GM12801 (cell line): ENCODE measurements around the gene SEMA6A.

ENCODE experiments used
- TF ChIP-seq, protein P1 (sequence below): IDR thresholded peaks from one replicate; pipeline ENCODE4 v1.5.1; 2011; ENCODE audit warnings: control low read depth; ENCODE audit not compliant: insufficient read length; ENCODE audit errors: extremely low read depth

SEMA6A gene

DNA sequence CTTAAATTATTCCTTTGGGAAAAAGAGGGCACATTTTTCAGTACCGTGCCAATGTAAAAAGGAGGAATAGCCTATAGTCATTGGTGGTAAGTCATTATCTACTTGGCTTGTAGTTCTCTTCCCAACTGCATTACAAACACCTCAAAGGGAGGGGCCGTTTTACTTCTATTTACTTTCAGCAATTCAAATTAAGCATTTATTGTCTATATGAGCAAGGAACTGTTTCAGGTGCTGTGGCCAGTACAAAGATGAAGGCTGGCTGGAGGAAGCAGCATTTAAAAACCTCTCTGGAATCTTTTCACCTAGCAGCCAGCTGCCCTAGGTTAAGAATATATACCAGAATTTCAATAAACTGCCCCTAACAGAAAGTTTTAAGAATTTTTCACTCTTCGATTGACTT, 48.9 kb downstream of the SEMA6A start:
- TF ChIP-seq, protein P1, sequence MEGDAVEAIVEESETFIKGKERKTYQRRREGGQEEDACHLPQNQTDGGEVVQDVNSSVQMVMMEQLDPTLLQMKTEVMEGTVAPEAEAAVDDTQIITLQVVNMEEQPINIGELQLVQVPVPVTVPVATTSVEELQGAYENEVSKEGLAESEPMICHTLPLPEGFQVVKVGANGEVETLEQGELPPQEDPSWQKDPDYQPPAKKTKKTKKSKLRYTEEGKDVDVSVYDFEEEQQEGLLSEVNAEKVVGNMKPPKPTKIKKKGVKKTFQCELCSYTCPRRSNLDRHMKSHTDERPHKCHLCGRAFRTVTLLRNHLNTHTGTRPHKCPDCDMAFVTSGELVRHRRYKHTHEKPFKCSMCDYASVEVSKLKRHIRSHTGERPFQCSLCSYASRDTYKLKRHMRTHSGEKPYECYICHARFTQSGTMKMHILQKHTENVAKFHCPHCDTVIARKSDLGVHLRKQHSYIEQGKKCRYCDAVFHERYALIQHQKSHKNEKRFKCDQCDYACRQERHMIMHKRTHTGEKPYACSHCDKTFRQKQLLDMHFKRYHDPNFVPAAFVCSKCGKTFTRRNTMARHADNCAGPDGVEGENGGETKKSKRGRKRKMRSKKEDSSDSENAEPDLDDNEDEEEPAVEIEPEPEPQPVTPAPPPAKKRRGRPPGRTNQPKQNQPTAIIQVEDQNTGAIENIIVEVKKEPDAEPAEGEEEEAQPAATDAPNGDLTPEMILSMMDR = no peak

DNA sequence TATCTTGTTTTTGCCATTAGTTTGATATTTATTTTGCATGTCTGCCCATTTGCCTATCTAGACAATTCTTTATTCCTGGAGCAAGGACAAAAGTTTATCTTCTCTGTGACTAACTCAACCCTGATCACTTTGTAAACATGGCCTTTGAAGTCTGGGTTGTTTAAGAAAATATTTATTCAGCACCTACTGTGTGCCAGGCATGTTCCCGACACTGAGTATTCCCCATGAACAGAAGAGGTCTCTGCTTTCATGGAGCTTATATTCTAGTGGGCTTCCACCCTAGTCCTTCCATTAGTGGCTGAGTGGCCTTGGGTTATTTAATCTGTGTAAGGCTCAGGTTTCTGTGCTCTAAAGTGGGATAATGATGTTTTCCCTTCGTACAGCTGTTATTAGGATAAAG, 49.7 kb downstream of the SEMA6A start:
- TF ChIP-seq, protein P1 = no peak

DNA sequence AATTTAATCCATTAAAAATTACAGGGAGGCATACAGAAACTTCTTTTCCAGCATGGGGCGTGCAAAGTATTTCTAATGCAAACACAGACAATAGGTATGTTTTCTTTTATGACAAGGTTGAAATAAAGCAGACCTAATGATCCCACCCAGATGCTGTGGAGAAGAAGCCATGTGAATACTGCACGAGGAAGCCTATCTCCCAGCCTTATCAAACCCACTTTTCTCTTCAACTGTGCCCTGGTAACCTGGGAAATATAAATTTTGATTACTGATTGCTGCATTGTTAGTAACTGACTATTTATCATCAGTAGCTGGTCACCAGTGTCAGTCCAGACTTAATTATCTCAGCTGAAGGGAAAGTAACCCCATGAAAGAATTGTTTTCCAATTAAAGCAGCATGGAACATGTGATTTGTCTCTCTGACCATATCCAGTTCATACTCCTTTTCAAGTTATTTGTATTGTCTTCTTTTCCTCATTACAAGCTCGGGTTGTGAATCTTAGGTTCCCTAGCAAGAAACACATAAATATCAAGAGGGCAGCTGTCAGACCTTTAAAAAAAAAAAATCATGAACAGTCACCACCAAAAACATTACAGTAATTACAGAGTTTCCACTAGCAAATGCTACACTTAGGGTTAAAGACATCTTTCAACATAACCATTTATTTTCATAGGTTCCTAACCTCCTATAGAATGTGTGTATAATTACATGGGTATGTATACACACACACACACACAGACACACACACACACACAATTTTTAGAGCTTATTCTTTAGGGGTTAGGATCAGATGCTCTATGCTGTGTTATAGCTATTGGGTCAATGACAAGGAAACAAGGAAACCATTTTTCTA, 50.3 kb downstream of the SEMA6A start:
- TF ChIP-seq, protein P1 = no peak

DNA sequence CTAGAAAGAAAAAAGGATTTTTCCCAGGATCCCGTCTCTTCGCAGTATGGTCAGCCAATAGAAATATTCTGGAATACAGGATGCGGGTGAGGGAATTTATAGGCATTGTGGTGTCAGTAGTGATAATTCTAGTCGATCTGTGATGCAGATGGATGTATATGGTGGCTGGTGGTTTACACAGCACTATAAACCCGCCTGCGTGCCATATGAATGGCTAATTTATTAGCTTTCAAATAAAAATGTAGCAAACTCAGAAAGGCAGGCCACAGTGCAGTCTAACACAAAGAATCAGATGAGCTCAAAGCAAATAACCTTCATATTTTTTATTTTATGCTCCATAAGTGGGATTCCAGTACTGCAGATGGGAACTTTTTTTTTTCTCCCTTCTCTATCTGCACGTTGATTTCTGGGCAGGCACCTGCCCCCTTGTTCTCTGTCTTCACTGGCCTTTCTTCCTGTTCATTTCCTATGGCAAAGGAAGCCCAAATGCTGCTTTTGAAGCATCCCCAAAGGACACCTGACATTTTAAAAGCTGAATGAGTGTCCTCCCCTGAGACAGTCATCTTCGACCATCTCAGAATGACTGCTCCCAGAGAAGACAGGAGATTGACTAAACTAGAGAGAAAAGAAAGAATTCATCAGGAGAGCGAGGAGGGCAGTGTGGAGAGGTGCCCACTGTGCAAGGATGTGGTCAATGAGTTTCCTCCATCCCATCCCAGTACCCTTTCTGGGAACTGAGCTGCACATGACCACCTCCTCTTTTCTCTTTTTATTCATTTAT, 52.1 kb downstream of the SEMA6A start:
- TF ChIP-seq, protein P1 = no peak

DNA sequence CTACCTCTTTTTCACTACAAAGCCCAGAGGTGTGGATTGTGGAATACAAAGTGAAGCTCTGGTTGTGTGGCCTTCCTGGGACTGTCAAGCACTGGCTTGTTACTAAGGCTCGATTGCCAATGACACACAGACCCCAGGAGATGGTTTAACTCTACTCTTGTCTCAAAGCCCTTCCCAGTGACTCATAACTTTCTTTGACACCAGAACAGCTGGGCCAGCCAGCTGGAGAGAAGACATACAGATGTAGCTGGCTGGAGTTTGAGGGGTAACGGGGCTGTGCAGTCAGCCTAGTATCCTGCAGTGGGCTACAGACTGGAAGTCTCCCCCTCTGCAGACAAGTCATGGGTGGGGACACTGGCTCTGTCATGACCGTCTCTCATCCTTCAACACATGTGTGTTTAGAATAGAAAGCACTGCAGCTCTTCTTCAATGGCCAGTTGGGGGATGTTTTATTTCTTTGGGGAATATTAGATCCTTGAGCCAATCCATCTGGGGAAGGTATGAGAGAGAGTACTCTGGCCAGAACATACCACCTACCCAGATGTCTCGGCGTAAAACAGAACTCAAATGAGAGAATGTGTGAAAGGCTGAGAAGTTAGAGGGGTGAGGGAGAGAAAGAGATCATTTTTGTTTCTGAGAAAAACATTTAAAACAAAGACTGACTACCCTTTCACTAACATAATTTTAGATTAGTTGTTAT, 53.3 kb downstream of the SEMA6A start:
- TF ChIP-seq, protein P1 = no peak

DNA sequence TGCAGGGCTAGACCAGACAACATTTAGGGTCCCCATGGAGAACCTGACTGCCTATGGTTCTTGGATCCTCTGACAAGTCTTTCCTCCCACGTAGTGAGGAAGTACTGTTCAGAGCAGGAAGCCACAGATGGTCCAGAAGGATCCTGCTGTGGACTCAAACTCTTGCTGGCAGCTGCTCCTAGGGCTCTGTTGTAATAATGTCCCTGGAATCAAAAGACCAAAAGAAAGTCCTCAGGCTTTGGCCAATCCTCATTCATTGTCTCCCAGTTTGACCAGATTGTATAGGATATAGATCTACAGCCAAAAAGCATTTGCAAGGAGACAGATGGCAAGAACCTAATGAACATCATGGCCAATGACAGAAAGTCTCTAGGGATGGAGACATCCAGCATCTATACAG, 53.9 kb downstream of the SEMA6A start:
- TF ChIP-seq, protein P1 = no peak

DNA sequence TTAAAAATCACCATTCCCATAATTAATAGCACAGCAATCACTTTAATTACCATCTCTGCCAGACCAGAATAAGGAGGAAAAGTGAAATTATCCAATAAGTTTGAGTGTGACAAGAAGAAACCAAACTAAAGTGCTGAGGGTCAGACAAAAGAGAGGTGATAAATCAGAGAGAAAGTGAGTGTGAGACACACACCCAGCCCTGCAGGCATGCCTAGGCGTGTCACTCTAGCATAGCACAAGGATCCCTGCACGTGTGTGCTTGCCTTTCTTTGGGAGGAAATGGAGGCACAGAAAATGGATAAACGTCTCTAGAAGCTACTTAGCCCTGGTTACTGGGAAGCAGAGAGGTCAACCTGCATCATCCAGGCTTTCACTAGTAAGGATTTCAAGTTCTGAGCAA, 56.2 kb downstream of the SEMA6A start:
- TF ChIP-seq, protein P1 = no peak
